Measurements from ENCODE around the gene RBMS3. TPM values are rescaled to one million over a fixed set of nuclear protein-coding genes. Genes with fewer than 3 reads are reported as not detected.

RBMS3 gene
- total RNA-seq, 1 donor from 2014 or later: 3.4 TPM

DNA sequence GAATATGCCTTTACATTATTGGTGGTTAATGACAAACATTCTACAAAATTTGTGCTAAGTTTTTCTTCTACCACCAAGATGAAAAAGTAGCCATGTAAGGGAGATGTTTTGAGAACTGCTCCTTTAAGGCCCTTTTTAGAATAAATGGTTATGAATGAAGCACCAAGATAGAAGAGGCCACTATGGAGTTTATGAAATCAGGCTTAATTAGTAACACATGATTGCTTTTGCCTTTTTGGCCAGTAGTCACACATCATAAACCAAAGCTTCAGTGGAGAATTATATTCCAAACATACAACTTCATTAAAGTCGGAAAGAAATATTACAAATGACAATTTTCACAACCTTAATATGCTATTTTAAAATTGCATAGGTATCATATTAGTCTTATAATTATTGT, 331.7 kb downstream of the RBMS3 start:
- DNase-seq (ENCODE audit: low read depth): no peak
- TF ChIP-seq, protein P1, sequence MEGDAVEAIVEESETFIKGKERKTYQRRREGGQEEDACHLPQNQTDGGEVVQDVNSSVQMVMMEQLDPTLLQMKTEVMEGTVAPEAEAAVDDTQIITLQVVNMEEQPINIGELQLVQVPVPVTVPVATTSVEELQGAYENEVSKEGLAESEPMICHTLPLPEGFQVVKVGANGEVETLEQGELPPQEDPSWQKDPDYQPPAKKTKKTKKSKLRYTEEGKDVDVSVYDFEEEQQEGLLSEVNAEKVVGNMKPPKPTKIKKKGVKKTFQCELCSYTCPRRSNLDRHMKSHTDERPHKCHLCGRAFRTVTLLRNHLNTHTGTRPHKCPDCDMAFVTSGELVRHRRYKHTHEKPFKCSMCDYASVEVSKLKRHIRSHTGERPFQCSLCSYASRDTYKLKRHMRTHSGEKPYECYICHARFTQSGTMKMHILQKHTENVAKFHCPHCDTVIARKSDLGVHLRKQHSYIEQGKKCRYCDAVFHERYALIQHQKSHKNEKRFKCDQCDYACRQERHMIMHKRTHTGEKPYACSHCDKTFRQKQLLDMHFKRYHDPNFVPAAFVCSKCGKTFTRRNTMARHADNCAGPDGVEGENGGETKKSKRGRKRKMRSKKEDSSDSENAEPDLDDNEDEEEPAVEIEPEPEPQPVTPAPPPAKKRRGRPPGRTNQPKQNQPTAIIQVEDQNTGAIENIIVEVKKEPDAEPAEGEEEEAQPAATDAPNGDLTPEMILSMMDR (IDR thresholded peaks at IDR 0.05; ENCODE audit: insufficient read depth, low read length, severe bottlenecking): no peak
- Histone ChIP-seq H3K4me3 (ENCODE audit: low read depth, low read length) (no peak overlapping the region), H3K36me3 (ENCODE audit: control insufficient read depth, insufficient read depth, low read length) (no peaks in the 10 kb centered on the region), H3K27me3 (ENCODE audit: control insufficient read depth, insufficient read depth, low read length) (no peaks in the 10 kb centered on the region)
- no peak for FAIRE-seq

DNA sequence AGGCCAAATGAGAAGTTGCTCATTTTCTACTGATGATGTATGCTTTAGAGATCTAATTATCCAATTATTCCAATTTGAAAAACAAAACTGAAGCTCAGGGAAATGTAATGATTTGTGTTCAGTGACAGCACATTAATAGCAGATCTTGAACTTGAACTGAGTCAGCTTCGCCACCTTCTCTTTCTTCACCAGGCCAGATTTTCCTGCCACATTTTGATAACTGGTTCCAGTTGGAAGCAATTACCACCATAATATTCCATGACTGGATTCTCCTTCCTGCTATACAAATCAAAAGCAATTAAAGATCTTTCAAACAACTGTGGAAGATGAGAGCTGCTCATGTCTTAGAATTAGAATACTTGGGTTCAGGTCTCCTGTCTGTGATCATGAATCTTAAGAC, 334.1 kb downstream of the RBMS3 start:
- DNase-seq (ENCODE audit: low read depth): no peak
- no peaks in the 10 kb centered on the region for H3K36me3 ChIP-seq (ENCODE audit: control insufficient read depth, insufficient read depth, low read length)
- no peak for FAIRE-seq
- no peaks in the 10 kb centered on the region for H3K27me3 ChIP-seq (ENCODE audit: control insufficient read depth, insufficient read depth, low read length)
- H3K4me3 ChIP-seq (ENCODE audit: low read depth, low read length): no peak overlapping the region
- TF ChIP-seq, protein P1 (IDR thresholded peaks at IDR 0.05; ENCODE audit: insufficient read depth, low read length, severe bottlenecking): no peak

DNA sequence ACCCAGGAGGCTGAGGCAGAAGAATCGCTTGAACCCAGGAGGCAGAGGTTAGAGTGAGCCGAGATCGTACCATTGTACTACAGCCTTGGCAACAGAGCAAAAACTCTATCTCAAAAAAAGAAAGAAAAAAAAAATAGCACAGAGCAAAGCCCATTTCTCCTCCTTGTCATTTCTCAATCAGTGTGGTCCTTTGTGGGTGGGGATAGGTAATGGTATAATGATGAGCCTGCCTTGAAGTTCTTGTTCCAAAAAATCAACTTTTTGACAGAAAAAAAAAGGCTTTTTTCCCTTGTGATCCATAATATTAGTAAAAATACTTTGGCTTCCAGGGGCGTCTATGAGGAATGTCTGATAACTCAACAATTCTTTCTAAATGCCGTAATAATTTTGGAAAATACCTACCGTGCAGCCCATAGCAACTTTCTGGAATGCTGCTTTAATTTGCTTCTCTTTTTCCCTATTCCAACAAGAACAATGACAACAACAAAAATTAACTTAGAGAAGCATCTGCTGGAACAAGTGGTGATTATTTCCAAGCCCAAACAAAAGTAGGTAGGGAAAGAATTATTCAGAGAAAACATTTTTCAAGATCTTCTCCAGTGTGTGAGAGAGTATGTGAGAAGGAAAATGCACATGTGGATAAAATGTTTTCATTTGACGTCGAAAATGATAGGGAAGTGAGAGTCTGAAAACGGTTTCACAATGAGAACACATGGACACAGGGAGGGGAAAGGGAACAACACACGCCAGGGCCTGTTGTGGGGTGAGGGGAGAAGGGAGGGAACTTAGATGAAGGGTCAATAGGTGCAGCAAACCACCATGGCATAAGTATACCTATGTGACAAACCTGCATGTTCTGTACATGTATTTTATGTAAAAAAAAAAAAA, 337.8 kb downstream of the RBMS3 start:
- Histone ChIP-seq H3K27me3 (ENCODE audit: control insufficient read depth, insufficient read depth, low read length) (no peaks in the 10 kb centered on the region), H3K36me3 (ENCODE audit: control insufficient read depth, insufficient read depth, low read length) (no peaks in the 10 kb centered on the region), H3K4me3 (ENCODE audit: low read depth, low read length) (no peak overlapping the region)
- DNase-seq (ENCODE audit: low read depth): peak; percentile 25
- no peak for FAIRE-seq
- TF ChIP-seq, protein P1 (IDR thresholded peaks at IDR 0.05; ENCODE audit: insufficient read depth, low read length, severe bottlenecking): no peak

DNA sequence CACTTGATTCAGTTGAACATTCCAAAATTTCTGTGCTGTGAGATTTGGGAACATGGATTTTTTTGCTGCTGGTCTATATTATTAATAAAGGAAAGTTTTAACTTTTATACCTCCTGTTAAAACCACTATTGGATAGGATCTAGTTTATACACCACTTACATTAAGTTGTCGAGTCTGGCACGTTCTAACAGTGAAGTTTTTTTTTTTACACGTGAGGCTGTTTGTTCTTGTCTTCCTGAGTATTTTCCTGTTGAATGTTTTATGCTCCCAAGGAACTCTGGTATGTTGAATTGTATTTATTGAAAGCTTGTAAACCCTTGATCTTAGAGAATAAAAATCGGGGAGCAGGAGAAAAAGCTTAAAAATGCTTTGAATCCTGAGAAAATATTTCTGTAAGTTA, 338.8 kb downstream of the RBMS3 start:
- FAIRE-seq (no peak), DNase-seq (ENCODE audit: low read depth) (no peak)
- H3K4me3 ChIP-seq (ENCODE audit: low read depth, low read length): no peak overlapping the region

DNA sequence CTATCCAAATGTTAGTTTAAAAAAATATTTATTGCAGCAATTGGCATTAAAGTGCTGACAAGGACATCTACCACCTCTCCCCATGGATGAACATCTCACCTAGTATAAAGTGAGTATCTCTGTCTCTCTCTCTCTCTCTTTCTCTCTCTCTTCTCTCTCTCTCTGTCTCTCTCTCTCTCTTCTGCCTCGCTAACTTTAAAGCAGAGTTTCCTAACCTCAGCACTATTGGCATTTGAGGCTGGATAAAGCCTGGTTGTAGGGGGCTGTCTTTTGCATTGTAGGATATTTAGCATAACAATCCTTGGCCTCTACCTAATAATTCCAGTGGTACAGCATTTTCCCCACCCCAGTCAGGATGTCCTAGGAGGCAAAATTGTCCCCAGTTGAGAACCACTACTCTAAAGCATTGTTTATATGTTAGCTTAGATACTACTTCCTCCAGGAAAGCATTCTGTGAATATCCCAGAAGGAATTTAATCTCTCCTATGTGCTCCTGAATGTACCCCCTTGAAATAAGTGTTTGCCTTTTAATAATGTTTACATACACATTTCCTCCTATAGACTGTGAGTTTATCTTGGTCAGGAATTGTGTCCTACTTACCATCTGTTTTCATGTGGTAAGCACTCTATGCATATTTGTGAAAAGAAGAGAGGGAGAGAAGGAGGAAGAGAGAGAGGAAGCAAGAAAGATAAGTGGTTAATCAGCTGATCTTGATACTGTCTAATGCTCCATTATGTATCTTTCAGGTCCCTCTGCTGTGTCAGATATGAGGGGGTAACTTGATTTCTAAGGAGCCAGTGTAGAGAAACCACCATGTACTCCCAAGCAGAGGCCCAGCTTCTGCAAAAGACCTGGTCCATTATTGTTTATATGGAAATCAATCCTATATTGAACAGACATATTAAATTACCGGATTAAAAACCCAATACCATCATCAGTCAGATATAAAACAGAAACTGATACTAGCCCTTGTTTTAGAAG, 346.6 kb downstream of the RBMS3 start:
- TF ChIP-seq, protein P1 (IDR thresholded peaks at IDR 0.05; ENCODE audit: insufficient read depth, low read length, severe bottlenecking): no peak
- no peaks in the 10 kb centered on the region for H3K27me3 ChIP-seq (ENCODE audit: control insufficient read depth, insufficient read depth, low read length)
- DNase-seq (ENCODE audit: low read depth): no peak
- H3K4me3 ChIP-seq (ENCODE audit: low read depth, low read length): no peak overlapping the region
- FAIRE-seq: no peak
- H3K36me3 ChIP-seq (ENCODE audit: control insufficient read depth, insufficient read depth, low read length): no peaks in the 10 kb centered on the region

More for the DNA sequence above, 338.8 kb downstream of the RBMS3 start:
- Histone ChIP-seq H3K36me3 (ENCODE audit: control insufficient read depth, insufficient read depth, low read length) (no peaks in the 10 kb centered on the region), H3K27me3 (ENCODE audit: control insufficient read depth, insufficient read depth, low read length) (no peaks in the 10 kb centered on the region)
- TF ChIP-seq, protein P1 (IDR thresholded peaks at IDR 0.05; ENCODE audit: insufficient read depth, low read length, severe bottlenecking): no peak

All from bronchial epithelial cell (primary cell).